Measurements from ENCODE around the gene ZNF385C.

The ZNF385C gene

DNA sequence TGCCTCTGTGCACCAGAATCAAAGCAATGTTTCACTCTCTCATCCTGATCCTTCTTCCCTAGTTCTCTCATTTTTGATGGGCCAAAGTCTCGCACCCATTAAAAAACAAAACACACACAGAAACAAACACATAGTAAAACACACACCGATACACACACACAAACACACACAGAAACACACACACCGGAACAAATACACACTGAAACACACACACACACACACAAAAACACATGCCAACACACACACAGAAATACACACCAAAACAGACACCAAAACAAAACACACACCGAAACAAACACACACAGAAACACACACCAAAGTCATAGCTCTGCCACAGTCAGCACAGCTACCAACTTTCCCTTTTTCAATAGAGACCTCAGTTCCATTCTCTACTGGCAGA, 33.0 kb upstream of the ZNF385C start:
- TF ChIP-seq, protein P1, sequence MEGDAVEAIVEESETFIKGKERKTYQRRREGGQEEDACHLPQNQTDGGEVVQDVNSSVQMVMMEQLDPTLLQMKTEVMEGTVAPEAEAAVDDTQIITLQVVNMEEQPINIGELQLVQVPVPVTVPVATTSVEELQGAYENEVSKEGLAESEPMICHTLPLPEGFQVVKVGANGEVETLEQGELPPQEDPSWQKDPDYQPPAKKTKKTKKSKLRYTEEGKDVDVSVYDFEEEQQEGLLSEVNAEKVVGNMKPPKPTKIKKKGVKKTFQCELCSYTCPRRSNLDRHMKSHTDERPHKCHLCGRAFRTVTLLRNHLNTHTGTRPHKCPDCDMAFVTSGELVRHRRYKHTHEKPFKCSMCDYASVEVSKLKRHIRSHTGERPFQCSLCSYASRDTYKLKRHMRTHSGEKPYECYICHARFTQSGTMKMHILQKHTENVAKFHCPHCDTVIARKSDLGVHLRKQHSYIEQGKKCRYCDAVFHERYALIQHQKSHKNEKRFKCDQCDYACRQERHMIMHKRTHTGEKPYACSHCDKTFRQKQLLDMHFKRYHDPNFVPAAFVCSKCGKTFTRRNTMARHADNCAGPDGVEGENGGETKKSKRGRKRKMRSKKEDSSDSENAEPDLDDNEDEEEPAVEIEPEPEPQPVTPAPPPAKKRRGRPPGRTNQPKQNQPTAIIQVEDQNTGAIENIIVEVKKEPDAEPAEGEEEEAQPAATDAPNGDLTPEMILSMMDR (IDR thresholded peaks at IDR 0.05; ENCODE audit: low read depth, low read length): no peak
- DNase-seq (ENCODE audit: extremely low read depth, low read depth): no peak

DNA sequence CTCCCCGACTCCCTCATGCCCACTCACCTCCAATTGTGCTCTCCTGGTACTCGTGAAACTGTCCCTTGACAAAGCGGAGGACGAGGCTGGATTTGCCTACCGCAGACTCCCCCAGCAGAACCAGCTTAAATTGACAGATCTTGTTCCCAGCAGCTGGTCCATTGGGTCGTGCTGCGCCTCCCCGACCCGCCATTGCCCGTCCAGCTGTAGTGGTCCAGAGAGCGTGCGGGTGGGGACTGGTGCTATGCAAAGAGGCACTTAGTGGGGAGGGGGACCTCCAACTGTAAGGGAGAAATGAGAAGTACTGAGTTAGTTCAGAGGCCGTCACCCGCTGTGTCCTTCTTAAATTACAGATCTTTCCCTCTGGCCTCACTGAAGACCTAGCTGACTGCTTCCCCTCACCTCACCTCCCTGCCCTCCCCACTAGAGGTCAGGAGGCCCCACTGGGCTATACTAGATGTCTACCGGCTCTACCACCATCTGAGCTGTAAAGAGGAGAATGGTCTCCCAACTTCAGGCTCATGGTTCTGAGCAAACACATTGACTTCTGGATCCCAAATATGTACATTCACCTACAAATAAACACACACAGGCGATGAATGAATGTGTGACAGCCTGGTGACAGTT, 32.1 kb upstream of the ZNF385C start:
- TF ChIP-seq, protein P1 (IDR thresholded peaks at IDR 0.05; ENCODE audit: low read depth, low read length): no peak
- DNase-seq (ENCODE audit: extremely low read depth, low read depth): no peak

DNA sequence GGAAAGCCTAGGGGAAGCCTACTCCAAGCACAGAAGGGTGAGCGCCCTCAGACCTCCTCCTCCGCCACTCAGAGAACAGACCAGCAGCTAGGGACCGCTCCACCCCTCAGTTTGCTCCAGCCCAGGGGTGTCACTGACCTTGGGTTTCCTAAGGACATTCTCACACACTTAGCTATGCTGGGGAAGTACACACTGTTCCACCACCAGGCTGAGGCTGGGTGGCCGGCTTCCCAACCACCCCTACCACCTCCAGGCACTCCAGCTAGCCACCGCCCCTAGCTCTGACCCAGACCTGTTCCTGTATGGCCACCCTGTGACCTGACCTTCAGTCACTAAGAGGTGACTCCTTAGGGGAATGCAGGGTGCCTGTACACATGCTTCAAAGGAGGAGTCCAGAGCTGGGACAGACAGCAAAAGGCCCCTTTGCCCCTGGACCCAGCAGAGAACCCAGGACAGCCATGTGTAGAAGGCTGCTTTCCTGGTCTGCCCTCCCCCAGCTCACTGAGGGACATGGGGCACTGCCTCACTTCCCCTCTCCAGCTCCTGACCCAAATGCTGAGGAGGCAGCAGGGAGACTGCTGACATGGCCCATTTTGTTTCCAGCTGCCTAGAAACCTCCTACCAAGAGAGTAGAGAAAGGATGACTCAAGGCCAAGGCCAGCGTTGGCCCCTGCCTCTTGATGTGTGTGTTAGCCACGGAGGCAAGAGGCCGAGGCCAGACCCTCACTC, 31.0 kb upstream of the ZNF385C start:
- TF ChIP-seq, protein P1 (IDR thresholded peaks at IDR 0.05; ENCODE audit: low read depth, low read length): no peak

DNA sequence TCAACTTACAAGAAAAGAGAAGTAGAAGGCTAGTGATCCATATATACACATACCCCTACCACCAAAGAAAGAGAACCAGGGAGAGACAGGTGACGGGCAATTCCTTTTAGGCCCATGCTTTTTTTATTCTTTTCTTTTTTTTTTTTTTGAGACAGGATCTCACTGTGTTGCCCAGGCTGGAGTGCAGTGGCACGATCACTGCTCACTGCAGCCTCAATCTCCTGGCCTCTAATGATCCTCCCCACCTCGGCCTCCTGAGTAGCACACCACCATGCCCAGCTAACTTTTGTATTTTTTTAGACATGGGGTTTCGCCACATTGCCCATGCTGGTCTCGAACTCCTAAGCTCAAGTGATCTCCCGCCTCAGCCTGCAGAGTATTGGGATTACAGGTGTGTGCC, 29.1 kb upstream of the ZNF385C start:
- TF ChIP-seq, protein P1 (IDR thresholded peaks at IDR 0.05; ENCODE audit: low read depth, low read length): no peak
- DNase-seq (ENCODE audit: extremely low read depth, low read depth): no peak

More for the DNA sequence above, 31.0 kb upstream of the ZNF385C start:
- DNase-seq (ENCODE audit: extremely low read depth, low read depth): no peak

DNA sequence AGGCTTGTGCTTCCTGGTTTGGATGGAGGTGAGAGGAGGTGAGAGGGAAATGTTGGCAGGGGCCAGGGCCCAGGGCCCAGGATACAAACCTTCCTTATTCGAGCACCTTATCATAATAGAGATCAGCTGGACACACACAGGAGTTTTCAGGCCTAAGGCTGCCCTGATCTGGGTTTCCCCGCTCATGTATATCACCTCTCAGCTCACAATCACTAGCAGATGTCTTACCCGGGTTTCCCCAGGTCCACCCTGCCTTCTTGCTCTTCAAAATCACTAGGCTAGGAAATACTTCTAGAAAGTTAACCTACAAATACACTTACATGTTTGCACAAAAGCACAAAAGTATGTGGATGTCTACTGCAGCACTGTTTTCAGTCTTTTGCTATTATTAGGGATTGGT, 28.6 kb upstream of the ZNF385C start:
- TF ChIP-seq, protein P1 (IDR thresholded peaks at IDR 0.05; ENCODE audit: low read depth, low read length): no peak

DNA sequence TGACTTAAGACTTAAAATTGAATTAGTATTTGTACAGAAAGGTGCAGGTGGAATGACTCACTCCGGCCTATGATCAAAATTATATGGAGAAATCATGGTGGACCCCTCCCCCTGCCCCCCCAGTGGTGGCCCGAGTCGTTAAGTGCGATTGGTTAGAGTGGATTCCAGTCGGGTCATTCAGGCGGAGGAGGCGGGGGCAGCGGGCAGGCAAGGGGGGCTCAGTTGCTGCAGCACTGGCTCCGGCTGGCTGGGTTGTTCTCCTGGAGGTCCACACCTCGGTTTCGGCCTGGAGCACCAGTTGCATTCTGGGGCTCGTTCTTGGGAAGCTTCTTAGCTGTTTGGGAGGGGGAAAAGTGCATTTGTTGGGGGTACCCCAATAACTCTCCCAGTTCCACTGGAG, 27.3 kb upstream of the ZNF385C start:
- TF ChIP-seq, protein P1 (IDR thresholded peaks at IDR 0.05; ENCODE audit: low read depth, low read length): no peak

More for the DNA sequence above, 28.6 kb upstream of the ZNF385C start:
- DNase-seq (ENCODE audit: extremely low read depth, low read depth): no peak

DNA sequence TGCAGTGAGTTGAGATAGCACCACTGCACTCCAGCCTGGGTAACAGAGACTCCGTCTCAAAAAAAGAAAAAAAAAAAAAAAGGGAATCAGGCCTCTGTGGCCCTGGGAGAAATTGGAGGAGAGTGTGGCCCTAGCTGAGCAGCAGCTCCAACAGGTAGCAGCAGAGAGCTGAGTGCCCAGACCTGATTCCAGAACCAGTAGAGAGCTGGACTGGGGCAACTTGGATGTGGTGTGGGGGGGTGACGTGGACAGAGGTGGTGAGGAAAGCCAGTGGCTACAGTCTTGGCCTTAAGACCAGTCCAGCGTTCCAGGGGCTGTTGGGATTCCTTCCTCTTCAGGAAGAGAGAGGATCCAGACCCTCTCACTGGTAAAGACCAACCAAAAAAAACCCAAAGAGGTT, 26.0 kb upstream of the ZNF385C start:
- no peak for DNase-seq (ENCODE audit: extremely low read depth, low read depth)
- TF ChIP-seq, protein P1 (IDR thresholded peaks at IDR 0.05; ENCODE audit: low read depth, low read length): no peak

More for the DNA sequence above, 27.3 kb upstream of the ZNF385C start:
- no peak for DNase-seq (ENCODE audit: extremely low read depth, low read depth)
